ENCODE results near the gene EHD2. TPM values are rescaled to one million over a fixed set of nuclear protein-coding genes. Genes with fewer than 3 reads are reported as not detected.
A peak's percentile ranks its signal among the peaks of the same experiment; 100 is the strongest.

EHD2 gene
- total and polyA plus RNA-seq, 2 of the 13 experiments (the other 11 are each of a cell fraction or from before 2014, with no cell fraction given), result 0.09 to 0.28 TPM

GRCh38 chr19:47761566-47761965 lies 48.3 kb downstream of the EHD2 start:
- H3K4me3 ChIP-seq (replicated peaks in 1 of 3; ENCODE audit: insufficient read depth in 1 of 3, low read depth in 2 of 3, low read length in 3 of 3), result no peak overlapping the region
- H3K36me3 ChIP-seq (replicated peaks in 1 of 2; ENCODE audit: control insufficient read depth in 1 of 2, insufficient read depth in 2 of 2, low read length in 2 of 2), result peaks cover 1 to 13% of the 10 kb centered on the region in 2 experiments; a peak in 3 of 5 replicates
- intact Hi-C loops (cut with micrococcal nuclease; ENCODE audit: unreplicated experiment), result no loop called here
- in situ Hi-C loops (cut with HindIII; ENCODE audit: extremely low pct_ligation_motif_present, low pct_unique_long_range_greater_than_20kb), result no loop called here
- no peaks in the 10 kb centered on the region for H3K9me3 ChIP-seq (ENCODE audit: low read length)
- no peak for DNase-seq (ENCODE audit: low spot score)
- no peak for TF ChIP-seq HBP1 (CRISPR knock-in tag; IDR thresholded peaks at IDR 0.05; ENCODE audit: low read depth)
- no peak for TF ChIP-seq KDM4B (CRISPR knock-in tag; IDR thresholded peaks at IDR 0.05)
- TF ChIP-seq ZNF24 (IDR thresholded peaks at IDR 0.05), result no peak
- no peak for TF ChIP-seq ZFP36 (IDR thresholded peaks at IDR 0.05; ENCODE audit: borderline replicate concordance, low read depth, low read length, partially characterized antibody)
- TF ChIP-seq KLF11 (CRISPR knock-in tag; IDR thresholded peaks at IDR 0.05), result no peak
- TF ChIP-seq HDAC1 (CRISPR knock-in tag; IDR thresholded peaks at IDR 0.05), result no peak
- no peak for TF ChIP-seq IKZF1 (IDR thresholded peaks at IDR 0.05)
- BruUV-seq (replicated peaks), result no TSS peak
- WGBS (ENCODE audit: low lambda C conversion rate), result 83% methylated on average over 5 of the region's 5 CpGs
- no peak overlapping the region for H3K9ac ChIP-seq (ENCODE audit: insufficient read depth, low read depth, low read length)
- no peak overlapping the region for H2AFZ ChIP-seq (ENCODE audit: low read length)
- ChIA-PET POLR2A (no interaction called here), CTCF (ENCODE audit: low intra/inter-chr PET ratio, low total read pairs) (no interaction called here)
- H3K79me2 ChIP-seq (ENCODE audit: insufficient read depth, low read length), result no peaks in the 10 kb centered on the region
- no peak for ATAC-seq
- H4K20me1 ChIP-seq (ENCODE audit: insufficient read depth, low read length), result 0 out of 2 replicates have a peak, but pooled peaks cover 5% of the 10 kb centered on the region
- no peaks in the 10 kb centered on the region for H3K27me3 ChIP-seq (ENCODE audit: control insufficient read depth in 1 of 2, insufficient read depth in 2 of 2, low read length in 2 of 2)
- FAIRE-seq, result no peak
- H3K4me1 ChIP-seq (ENCODE audit: insufficient read depth, low read length), result peaks cover 57% of the 10 kb centered on the region
- H3K27ac ChIP-seq (ENCODE audit: extremely low read length, insufficient read depth, low read length), result no peak overlapping the region
- no peak overlapping the region for H3K4me2 ChIP-seq (ENCODE audit: low read depth, low read length)

- WGBS (ENCODE audit: low lambda C conversion rate), result 88% methylated on average over 2 of the region's 3 CpGs
- no peaks in the 10 kb centered on the region for H3K9me3 ChIP-seq (ENCODE audit: low read length)
- TF ChIP-seq AGO1 (IDR thresholded peaks at IDR 0.05; ENCODE audit: low read depth, low read length, poor library complexity, severe bottlenecking) (no peak), POLR2AphosphoS5 (IDR thresholded peaks at IDR 0.05; ENCODE audit: low read depth, low read length) (no peak), RXRA (CRISPR knock-in tag; IDR thresholded peaks at IDR 0.05) (no peak), HMG20B (CRISPR knock-in tag; conservative IDR thresholded peaks at IDR 0.05) (no peak), ZNF121 (CRISPR knock-in tag; IDR thresholded peaks at IDR 0.05) (peak; percentile 89), POLR2G (IDR thresholded peaks at IDR 0.05; ENCODE audit: low read depth, low read length) (0 out of 2 replicates have a peak, but pooled peaks have one; percentile 6), ZNF770 (CRISPR knock-in tag; IDR thresholded peaks at IDR 0.05) (peak; percentile 68)
- 0 out of 2 replicates have a peak, but pooled peaks cover 5% of the 10 kb centered on the region for H4K20me1 ChIP-seq (ENCODE audit: insufficient read depth, low read length)
- no peak overlapping the region for H3K9ac ChIP-seq (ENCODE audit: insufficient read depth, low read depth, low read length)
- in situ Hi-C loops (cut with HindIII; ENCODE audit: extremely low pct_ligation_motif_present, low pct_unique_long_range_greater_than_20kb) (no loop called here), intact Hi-C loops (cut with micrococcal nuclease; ENCODE audit: unreplicated experiment) (no loop called here)
- H3K27me3 ChIP-seq (ENCODE audit: control insufficient read depth in 1 of 2, insufficient read depth in 2 of 2, low read length in 2 of 2), result no peaks in the 10 kb centered on the region
- ATAC-seq (no peak), FAIRE-seq (no peak), DNase-seq (ENCODE audit: low spot score) (no peak)
- H3K4me3 ChIP-seq (replicated peaks in 1 of 3; ENCODE audit: insufficient read depth in 1 of 3, low read depth in 2 of 3, low read length in 3 of 3), result no peak overlapping the region
- peaks cover 0 to 7% of the 10 kb centered on the region in 2 experiments; a peak in 2 of 5 replicates for H3K36me3 ChIP-seq (replicated peaks in 1 of 2; ENCODE audit: control insufficient read depth in 1 of 2, insufficient read depth in 2 of 2, low read length in 2 of 2)
- ChIA-PET POLR2A (no interaction called here), CTCF (ENCODE audit: low intra/inter-chr PET ratio, low total read pairs) (no interaction called here)
- no peak overlapping the region for H3K4me2 ChIP-seq (ENCODE audit: low read depth, low read length)
- peaks cover 51% of the 10 kb centered on the region for H3K4me1 ChIP-seq (ENCODE audit: insufficient read depth, low read length)
- no peaks in the 10 kb centered on the region for H3K79me2 ChIP-seq (ENCODE audit: insufficient read depth, low read length)
- H3K27ac ChIP-seq (ENCODE audit: extremely low read length, insufficient read depth, low read length), result no peak overlapping the region
- H2AFZ ChIP-seq (ENCODE audit: low read length), result no peak overlapping the region
- BruUV-seq (replicated peaks), result no TSS peak
Measured at GRCh38 chr19:47762151-47762550, 48.9 kb downstream of the EHD2 start.

All from HepG2 (cell line).